GM12878 (cell line): ENCODE results near the gene PHACTR1. TPM values are rescaled to one million over a fixed set of nuclear protein-coding genes. Genes with fewer than 3 reads are reported as not detected.

Experiments used
- ATAC-seq: fragments of 200-7000 bp; cut with Tn5 transposase; 3 replicates; pipeline ENCODE4 v1.9.1; 2020; ENCODE audit warnings: mild to moderate bottlenecking, moderate library complexity
- BruUV-seq: library from RNA; stranded (reverse); fragments of 400-500 nt; replicated peaks from 2 replicates; lab custom pipeline; 2021; lab: Mats Ljungman, UMichigan
- CTCF ChIA-PET: fragments of 300-600 bp; sonication (Branson Sonifier 250); formaldehyde crosslinking; extraction: SDS; loops from one replicate; lab custom pipeline; 2021; ENCODE audit warnings: inconsistent platforms; lab: Yijun Ruan, JAX
- POLR2A ChIA-PET: fragments of 350-600 bp; formaldehyde crosslinking; extraction: SDS; loops from one replicate; lab custom pipeline; 2021; ENCODE audit warnings: inconsistent platforms; lab: Charles Lee
- RAD21 ChIA-PET: fragments of 300-600 bp; sonication (Branson Sonifier 250); formaldehyde crosslinking; loops from one replicate; lab custom pipeline; 2023; ENCODE audit warnings: antibody characterized with exemption; ENCODE audit not compliant: unreplicated experiment; lab: Charles Lee
- SMC1A ChIA-PET: fragments of 300-600 bp; sonication (Branson Sonifier 250); formaldehyde crosslinking; loops from one replicate; lab custom pipeline; 2023; ENCODE audit not compliant: unreplicated experiment, uncharacterized antibody; lab: Charles Lee
- DNase-seq: peaks from one replicate; pipeline ENCODE4 v3.0.0-alpha.2; 2011; ENCODE audit warnings: low read depth, low spot score
- FAIRE-seq: peaks from 3 replicates; lab custom pipeline; 2011; peaks lifted over from hg19 to GRCh38; lab: Jason Lieb, UNC
- H2AFZ ChIP-seq: 2 replicates; pipeline ENCODE4 v1.6.0; 2011; ENCODE audit warnings: low read depth, low read length, control low read depth; ENCODE audit not compliant: control insufficient read depth
- H3K27ac ChIP-seq: 2 replicates; pipeline ENCODE4 v1.5.1; 2011; ENCODE audit warnings: control low read depth; ENCODE audit not compliant: control insufficient read depth, insufficient read depth
- H3K27me3 ChIP-seq, 2 experiments: replicated peaks in 1 of 2; 2 replicates each; pipeline versions ENCODE4 v1.6.0 to v1.6.1; 2011; ENCODE audit warnings: low read length in 1 of 2; ENCODE audit not compliant: control insufficient read depth in 2 of 2, insufficient read depth in 2 of 2
- H3K36me3 ChIP-seq, 2 experiments: 2 replicates each; pipeline ENCODE4 v1.5.1; 2011; ENCODE audit warnings: low read length in 1 of 2; ENCODE audit not compliant: control insufficient read depth in 2 of 2, insufficient read depth in 2 of 2
- H3K4me1 ChIP-seq: 2 replicates; pipeline ENCODE4 v1.6.1; 2011; ENCODE audit warnings: mild to moderate bottlenecking, low read length, moderate library complexity, mixed read lengths; ENCODE audit not compliant: control insufficient read depth, insufficient read depth
- H3K4me2 ChIP-seq: 2 replicates; pipeline ENCODE4 v1.6.0; 2011; ENCODE audit warnings: control low read depth; ENCODE audit not compliant: control insufficient read depth, insufficient read depth
- H3K4me3 ChIP-seq: fragments of 200-600 bp; sonication (generic); 2 replicates; pipeline ENCODE4 v1.5.1; 2016
- H3K79me2 ChIP-seq: 2 replicates; pipeline ENCODE4 v1.6.0; 2011; ENCODE audit warnings: low read length; ENCODE audit not compliant: control insufficient read depth, insufficient read depth
- H3K9ac ChIP-seq: 2 replicates; pipeline ENCODE4 v1.8.0; 2011; ENCODE audit warnings: low read length, control low read depth, mixed read lengths; ENCODE audit not compliant: control insufficient read depth, insufficient read depth
- H3K9me3 ChIP-seq: replicated peaks from 3 replicates; pipeline ENCODE4 v1.5.1; 2011; ENCODE audit warnings: mild to moderate bottlenecking, low read length; ENCODE audit not compliant: control insufficient read depth, insufficient read depth
- H4K20me1 ChIP-seq: 2 replicates; pipeline ENCODE4 v1.6.0; 2011; ENCODE audit not compliant: control insufficient read depth, insufficient read depth
- ASH2L ChIP-seq: fragments of 300-600, 200-600 bp; sonication (generic); IDR thresholded peaks from 2 replicates; pipeline ENCODE4 v1.6.1; 2017; ENCODE audit warnings: low read depth, mild to moderate bottlenecking, borderline replicate concordance
- FOXK2 ChIP-seq: fragments of 450-650 bp; IDR thresholded peaks from 2 replicates; pipeline ENCODE4 v1.6.1; 2017; ENCODE audit warnings: mild to moderate bottlenecking, moderate library complexity
- JUNB ChIP-seq: IDR thresholded peaks from 2 replicates; pipeline ENCODE4 v1.6.1; 2016; ENCODE audit warnings: antibody characterized with exemption, mild to moderate bottlenecking
- MTA3 ChIP-seq: IDR thresholded peaks from 2 replicates; pipeline ENCODE4 v1.6.1; 2012; ENCODE audit warnings: low read length, inconsistent platforms, borderline replicate concordance
- NR2C2 ChIP-seq: IDR thresholded peaks from 2 replicates; pipeline ENCODE4 v1.6.1; 2011; ENCODE audit warnings: borderline replicate concordance, low read depth; ENCODE audit not compliant: control insufficient read depth, insufficient read length
- RAD21 ChIP-seq: IDR thresholded peaks from 2 replicates; pipeline ENCODE4 v1.6.1; 2011; ENCODE audit warnings: mild to moderate bottlenecking, low read depth, low read length, moderate library complexity; ENCODE audit not compliant: insufficient read depth
- RELA ChIP-seq: fragments of 450-650 bp; IDR thresholded peaks from 2 replicates; pipeline ENCODE4 v1.8.0; 2014; ENCODE audit warnings: borderline replicate concordance; ENCODE audit not compliant: partially characterized antibody
- SIX5 ChIP-seq: IDR thresholded peaks from 2 replicates; pipeline ENCODE4 v1.6.1; 2011; ENCODE audit warnings: mild to moderate bottlenecking, low read depth, low read length, moderate library complexity; ENCODE audit not compliant: severe bottlenecking
- SMC3 ChIP-seq: IDR thresholded peaks from 2 replicates; pipeline ENCODE4 v1.6.1; 2011; ENCODE audit warnings: low read length, improper control_type of control experiment, borderline replicate concordance
- YY1 ChIP-seq: IDR thresholded peaks from 2 replicates; pipeline ENCODE4 v1.6.1; 2011; ENCODE audit warnings: low read depth, mild to moderate bottlenecking, low read length
- ZNF24 ChIP-seq: fragments of 450-650 bp; IDR thresholded peaks from 2 replicates; pipeline ENCODE4 v1.6.1; 2017; ENCODE audit warnings: antibody characterized with exemption, mild to moderate bottlenecking
- WGBS: methylation state at CpG from one replicate; pipeline ENCODE4 v1.1.6; 2016; ENCODE audit warnings: low lambda C conversion rate; ENCODE audit not compliant: insufficient replicate concordance, insufficient coverage; ENCODE audit errors: missing lambda C conversion rate; 5-methylcytosine and 5-hydroxymethylcytosine counted together
- in situ Hi-C: fragments of 300-500 bp; cut with MboI; formaldehyde crosslinking; loops from 9 replicates; pipeline ENCODE4 v1.14.3; 2018; ENCODE audit warnings: mixed read lengths
- intact Hi-C: fragments of 100-400 bp; cut with micrococcal nuclease; formaldehyde crosslinking; loops from one replicate; pipeline ENCODE4 v1.14.2; 2022; ENCODE audit not compliant: unreplicated experiment
- polyA plus RNA-seq, 11 experiments: library from polyadenylated mRNA; depleted of rRNA in 4 of 11; unstranded in 6 of 11; stranded (reverse) in 5 of 11; fragments of >200 nt; fragmentation: Nextera tagmentation in 4 of 11; fragmentation: Illumina TruSeq in 1 of 11; extraction: Ambion mirVana in 4 of 11; extraction: Trizol in 1 of 11; gene quantifications; 1 replicate in 1 of 11; 2 replicates in 10 of 11; pipeline versions ENCODE4 v1.2.1 to v1.2.3, GENCODE V29; 2011 to 2016; ENCODE audit warnings: inconsistent platforms in 2 of 11, missing spikeins in 2 of 11, low read depth in 1 of 11
- total RNA-seq, 4 experiments: library from RNA; depleted of rRNA in 3 of 4; stranded (reverse); fragments of >200 nt in 3 of 4; fragmentation: Illumina TruSeq in 1 of 4; extraction: Trizol in 1 of 4; gene quantifications; 2 replicates each; pipeline versions ENCODE4 v1.2.1 to v1.2.3, GENCODE V29; 2013 to 2021
- TF ChIP-seq, protein P1 (sequence below): fragments of 450-650 bp; conservative IDR thresholded peaks from 2 replicates; pipeline ENCODE4 v1.6.1; 2017; ENCODE audit warnings: mild to moderate bottlenecking, moderate library complexity
- TF ChIP-seq, protein P2 (sequence below): fragments of 450-650 bp; IDR thresholded peaks from 2 replicates; pipeline ENCODE4 v1.6.1; 2017; ENCODE audit warnings: borderline replicate concordance
- TF ChIP-seq, protein P3 (sequence below): IDR thresholded peaks from 2 replicates; pipeline ENCODE4 v1.6.1; 2012; ENCODE audit warnings: improper control_type of control experiment, low read depth, low read length; ENCODE audit not compliant: insufficient replicate concordance
- TF ChIP-seq, protein P4 (sequence below): fragments of 450-650 bp; IDR thresholded peaks from 2 replicates; pipeline ENCODE4 v1.6.1; 2016; ENCODE audit warnings: mild to moderate bottlenecking

PHACTR1 gene
- total and polyA plus RNA-seq, 10 of the 15 experiments (the other 5 are each of a cell fraction or from before 2014, with no cell fraction given) = 34.2 to 94.6 (median 62.3) TPM

DNA sequence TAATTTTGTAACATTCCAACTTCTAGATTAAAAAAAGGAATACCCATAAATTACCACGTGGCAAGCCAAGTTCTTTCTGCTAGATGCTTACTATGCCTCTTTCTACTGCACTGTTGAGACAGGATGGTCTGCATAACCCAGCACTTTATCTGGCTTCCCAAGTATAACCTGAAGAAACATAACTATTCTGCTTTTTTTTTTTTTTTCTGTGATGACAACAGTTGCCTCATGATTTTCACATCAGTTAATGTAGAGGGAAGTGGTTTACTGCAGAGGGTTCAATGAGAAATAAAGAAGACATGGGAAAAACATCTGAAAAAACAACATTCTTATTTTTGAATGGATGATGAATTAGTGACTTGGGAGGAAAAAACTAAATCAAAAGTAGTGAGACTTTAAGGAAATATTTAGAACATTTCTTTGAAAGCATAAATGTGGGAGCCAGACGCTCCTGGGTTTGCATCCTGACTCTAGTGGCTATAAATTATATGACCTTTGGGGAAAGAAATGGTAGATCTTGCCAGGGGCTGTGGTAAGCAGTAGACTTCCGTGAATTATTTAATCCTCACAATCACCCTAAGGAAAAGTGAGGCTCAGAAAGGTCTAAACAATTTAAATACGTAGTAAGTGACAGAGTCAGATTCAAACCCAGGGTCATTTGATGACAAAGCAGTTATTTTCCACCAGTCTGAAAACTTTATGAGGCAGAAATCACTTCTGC lies 230.7 kb downstream of the PHACTR1 start:
- SMC1A ChIA-PET = no interaction called here
- H2AFZ ChIP-seq = no peak overlapping the region
- H3K4me2 ChIP-seq = no peak overlapping the region
- H3K9me3 ChIP-seq = no peaks in the 10 kb centered on the region
- FAIRE-seq (no peak), ATAC-seq (no peak), DNase-seq (no peak)
- intact Hi-C loops = no loop called here
- H3K9ac ChIP-seq = no peak overlapping the region
- TF ChIP-seq SIX5 (no peak), ASH2L (no peak), RAD21 (no peak), ZNF24 (no peak), SMC3 (no peak), MTA3 (no peak), JUNB (no peak), YY1 (no peak), RELA (no peak), NR2C2 (no peak), FOXK2 (no peak)
- TF ChIP-seq, protein P1, sequence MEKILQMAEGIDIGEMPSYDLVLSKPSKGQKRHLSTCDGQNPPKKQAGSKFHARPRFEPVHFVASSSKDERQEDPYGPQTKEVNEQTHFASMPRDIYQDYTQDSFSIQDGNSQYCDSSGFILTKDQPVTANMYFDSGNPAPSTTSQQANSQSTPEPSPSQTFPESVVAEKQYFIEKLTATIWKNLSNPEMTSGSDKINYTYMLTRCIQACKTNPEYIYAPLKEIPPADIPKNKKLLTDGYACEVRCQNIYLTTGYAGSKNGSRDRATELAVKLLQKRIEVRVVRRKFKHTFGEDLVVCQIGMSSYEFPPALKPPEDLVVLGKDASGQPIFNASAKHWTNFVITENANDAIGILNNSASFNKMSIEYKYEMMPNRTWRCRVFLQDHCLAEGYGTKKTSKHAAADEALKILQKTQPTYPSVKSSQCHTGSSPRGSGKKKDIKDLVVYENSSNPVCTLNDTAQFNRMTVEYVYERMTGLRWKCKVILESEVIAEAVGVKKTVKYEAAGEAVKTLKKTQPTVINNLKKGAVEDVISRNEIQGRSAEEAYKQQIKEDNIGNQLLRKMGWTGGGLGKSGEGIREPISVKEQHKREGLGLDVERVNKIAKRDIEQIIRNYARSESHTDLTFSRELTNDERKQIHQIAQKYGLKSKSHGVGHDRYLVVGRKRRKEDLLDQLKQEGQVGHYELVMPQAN = no peak
- TF ChIP-seq, protein P2, sequence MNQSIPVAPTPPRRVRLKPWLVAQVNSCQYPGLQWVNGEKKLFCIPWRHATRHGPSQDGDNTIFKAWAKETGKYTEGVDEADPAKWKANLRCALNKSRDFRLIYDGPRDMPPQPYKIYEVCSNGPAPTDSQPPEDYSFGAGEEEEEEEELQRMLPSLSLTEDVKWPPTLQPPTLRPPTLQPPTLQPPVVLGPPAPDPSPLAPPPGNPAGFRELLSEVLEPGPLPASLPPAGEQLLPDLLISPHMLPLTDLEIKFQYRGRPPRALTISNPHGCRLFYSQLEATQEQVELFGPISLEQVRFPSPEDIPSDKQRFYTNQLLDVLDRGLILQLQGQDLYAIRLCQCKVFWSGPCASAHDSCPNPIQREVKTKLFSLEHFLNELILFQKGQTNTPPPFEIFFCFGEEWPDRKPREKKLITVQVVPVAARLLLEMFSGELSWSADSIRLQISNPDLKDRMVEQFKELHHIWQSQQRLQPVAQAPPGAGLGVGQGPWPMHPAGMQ = no peak
- TF ChIP-seq, protein P3, sequence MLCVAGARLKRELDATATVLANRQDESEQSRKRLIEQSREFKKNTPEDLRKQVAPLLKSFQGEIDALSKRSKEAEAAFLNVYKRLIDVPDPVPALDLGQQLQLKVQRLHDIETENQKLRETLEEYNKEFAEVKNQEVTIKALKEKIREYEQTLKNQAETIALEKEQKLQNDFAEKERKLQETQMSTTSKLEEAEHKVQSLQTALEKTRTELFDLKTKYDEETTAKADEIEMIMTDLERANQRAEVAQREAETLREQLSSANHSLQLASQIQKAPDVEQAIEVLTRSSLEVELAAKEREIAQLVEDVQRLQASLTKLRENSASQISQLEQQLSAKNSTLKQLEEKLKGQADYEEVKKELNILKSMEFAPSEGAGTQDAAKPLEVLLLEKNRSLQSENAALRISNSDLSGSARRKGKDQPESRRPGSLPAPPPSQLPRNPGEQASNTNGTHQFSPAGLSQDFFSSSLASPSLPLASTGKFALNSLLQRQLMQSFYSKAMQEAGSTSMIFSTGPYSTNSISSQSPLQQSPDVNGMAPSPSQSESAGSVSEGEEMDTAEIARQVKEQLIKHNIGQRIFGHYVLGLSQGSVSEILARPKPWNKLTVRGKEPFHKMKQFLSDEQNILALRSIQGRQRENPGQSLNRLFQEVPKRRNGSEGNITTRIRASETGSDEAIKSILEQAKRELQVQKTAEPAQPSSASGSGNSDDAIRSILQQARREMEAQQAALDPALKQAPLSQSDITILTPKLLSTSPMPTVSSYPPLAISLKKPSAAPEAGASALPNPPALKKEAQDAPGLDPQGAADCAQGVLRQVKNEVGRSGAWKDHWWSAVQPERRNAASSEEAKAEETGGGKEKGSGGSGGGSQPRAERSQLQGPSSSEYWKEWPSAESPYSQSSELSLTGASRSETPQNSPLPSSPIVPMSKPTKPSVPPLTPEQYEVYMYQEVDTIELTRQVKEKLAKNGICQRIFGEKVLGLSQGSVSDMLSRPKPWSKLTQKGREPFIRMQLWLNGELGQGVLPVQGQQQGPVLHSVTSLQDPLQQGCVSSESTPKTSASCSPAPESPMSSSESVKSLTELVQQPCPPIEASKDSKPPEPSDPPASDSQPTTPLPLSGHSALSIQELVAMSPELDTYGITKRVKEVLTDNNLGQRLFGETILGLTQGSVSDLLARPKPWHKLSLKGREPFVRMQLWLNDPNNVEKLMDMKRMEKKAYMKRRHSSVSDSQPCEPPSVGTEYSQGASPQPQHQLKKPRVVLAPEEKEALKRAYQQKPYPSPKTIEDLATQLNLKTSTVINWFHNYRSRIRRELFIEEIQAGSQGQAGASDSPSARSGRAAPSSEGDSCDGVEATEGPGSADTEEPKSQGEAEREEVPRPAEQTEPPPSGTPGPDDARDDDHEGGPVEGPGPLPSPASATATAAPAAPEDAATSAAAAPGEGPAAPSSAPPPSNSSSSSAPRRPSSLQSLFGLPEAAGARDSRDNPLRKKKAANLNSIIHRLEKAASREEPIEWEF = no peak
- TF ChIP-seq, protein P4, sequence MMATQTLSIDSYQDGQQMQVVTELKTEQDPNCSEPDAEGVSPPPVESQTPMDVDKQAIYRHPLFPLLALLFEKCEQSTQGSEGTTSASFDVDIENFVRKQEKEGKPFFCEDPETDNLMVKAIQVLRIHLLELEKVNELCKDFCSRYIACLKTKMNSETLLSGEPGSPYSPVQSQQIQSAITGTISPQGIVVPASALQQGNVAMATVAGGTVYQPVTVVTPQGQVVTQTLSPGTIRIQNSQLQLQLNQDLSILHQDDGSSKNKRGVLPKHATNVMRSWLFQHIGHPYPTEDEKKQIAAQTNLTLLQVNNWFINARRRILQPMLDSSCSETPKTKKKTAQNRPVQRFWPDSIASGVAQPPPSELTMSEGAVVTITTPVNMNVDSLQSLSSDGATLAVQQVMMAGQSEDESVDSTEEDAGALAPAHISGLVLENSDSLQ = no peak
- 17% methylated on average over 4 of the region's 4 CpGs for WGBS
- RAD21 ChIA-PET = no interaction called here
- no peaks in the 10 kb centered on the region for H3K4me1 ChIP-seq
- POLR2A ChIA-PET = no interaction called here
- no peaks in the 10 kb centered on the region for H3K79me2 ChIP-seq
- no peak overlapping the region for H3K4me3 ChIP-seq
- CTCF ChIA-PET = no interaction called here
- BruUV-seq = no TSS peak
- H3K36me3 ChIP-seq = no peaks in the 10 kb centered on the region
- H4K20me1 ChIP-seq = no peaks in the 10 kb centered on the region
- H3K27ac ChIP-seq = no peak overlapping the region
- in situ Hi-C loops = no loop called here
- H3K27me3 ChIP-seq = peaks cover 0 to 1% of the 10 kb centered on the region in 2 experiments; a peak in 1 of 4 replicates
